Measurements from ENCODE around the gene UMAD1. TPM values are rescaled to one million over a fixed set of nuclear protein-coding genes. Genes with fewer than 3 reads are reported as not detected.
A peak's percentile ranks its signal among the peaks of the same experiment; 100 is the strongest.

Gene UMAD1
- total RNA-seq, 1 donor from 2014 or later: 11.3 TPM

DNA sequence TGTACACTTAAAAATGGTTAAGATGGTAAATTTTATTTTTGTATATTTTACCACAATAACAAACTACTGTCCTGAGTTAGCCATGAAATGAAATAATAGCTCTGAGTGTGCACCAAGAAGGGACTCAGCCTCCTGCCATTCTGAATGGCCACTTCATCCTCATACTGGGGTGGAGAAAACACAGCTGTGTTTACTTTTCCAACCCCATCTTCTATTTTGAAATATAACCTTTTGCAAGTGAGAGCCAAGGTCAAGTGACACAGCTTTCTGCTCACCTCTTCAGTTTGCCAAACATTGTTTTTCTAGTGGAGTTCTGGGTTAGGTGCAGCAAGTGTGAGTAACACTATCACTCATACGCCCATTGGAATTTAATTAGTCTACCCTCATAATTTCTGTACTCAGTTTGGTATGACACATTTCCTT lies 220.7 kb downstream of the UMAD1 start:
- Histone ChIP-seq H3K27me3 (ENCODE audit: control insufficient read depth, insufficient read depth, low read length) (no peaks in the 10 kb centered on the region), H3K36me3 (ENCODE audit: control insufficient read depth, insufficient read depth, low read length) (no peaks in the 10 kb centered on the region), H3K4me3 (ENCODE audit: low read depth, low read length) (no peak overlapping the region)
- TF ChIP-seq, protein P1, sequence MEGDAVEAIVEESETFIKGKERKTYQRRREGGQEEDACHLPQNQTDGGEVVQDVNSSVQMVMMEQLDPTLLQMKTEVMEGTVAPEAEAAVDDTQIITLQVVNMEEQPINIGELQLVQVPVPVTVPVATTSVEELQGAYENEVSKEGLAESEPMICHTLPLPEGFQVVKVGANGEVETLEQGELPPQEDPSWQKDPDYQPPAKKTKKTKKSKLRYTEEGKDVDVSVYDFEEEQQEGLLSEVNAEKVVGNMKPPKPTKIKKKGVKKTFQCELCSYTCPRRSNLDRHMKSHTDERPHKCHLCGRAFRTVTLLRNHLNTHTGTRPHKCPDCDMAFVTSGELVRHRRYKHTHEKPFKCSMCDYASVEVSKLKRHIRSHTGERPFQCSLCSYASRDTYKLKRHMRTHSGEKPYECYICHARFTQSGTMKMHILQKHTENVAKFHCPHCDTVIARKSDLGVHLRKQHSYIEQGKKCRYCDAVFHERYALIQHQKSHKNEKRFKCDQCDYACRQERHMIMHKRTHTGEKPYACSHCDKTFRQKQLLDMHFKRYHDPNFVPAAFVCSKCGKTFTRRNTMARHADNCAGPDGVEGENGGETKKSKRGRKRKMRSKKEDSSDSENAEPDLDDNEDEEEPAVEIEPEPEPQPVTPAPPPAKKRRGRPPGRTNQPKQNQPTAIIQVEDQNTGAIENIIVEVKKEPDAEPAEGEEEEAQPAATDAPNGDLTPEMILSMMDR (IDR thresholded peaks at IDR 0.05; ENCODE audit: insufficient read depth, low read length, severe bottlenecking): no peak
- peak; percentile 97 for DNase-seq (ENCODE audit: low read depth)
- FAIRE-seq: peak; percentile 72

DNA sequence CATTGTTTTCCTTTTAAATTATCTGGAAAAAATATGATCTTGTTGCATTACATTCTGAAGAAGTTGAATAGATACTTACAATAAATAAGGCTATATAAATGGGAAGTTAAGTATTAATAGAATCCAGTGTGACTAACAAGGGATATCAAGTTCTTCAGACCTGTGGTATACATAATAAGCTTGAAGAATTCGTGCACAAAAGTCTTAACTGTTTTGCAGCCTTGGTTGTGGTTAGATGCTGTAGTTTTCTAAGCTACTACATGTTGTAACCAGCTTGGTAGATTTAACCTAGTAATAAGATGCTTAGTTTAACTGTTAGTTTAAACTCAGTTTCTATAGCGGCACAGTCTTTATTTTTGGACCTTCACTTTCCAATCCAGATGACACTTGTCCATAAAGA lies 221.8 kb downstream of the UMAD1 start:
- no peak overlapping the region for H3K4me3 ChIP-seq (ENCODE audit: low read depth, low read length)
- H3K36me3 ChIP-seq (ENCODE audit: control insufficient read depth, insufficient read depth, low read length): no peaks in the 10 kb centered on the region
- TF ChIP-seq, protein P1 (IDR thresholded peaks at IDR 0.05; ENCODE audit: insufficient read depth, low read length, severe bottlenecking): no peak
- DNase-seq (ENCODE audit: low read depth) (peak; percentile 67), FAIRE-seq (no peak)
- no peaks in the 10 kb centered on the region for H3K27me3 ChIP-seq (ENCODE audit: control insufficient read depth, insufficient read depth, low read length)

DNA sequence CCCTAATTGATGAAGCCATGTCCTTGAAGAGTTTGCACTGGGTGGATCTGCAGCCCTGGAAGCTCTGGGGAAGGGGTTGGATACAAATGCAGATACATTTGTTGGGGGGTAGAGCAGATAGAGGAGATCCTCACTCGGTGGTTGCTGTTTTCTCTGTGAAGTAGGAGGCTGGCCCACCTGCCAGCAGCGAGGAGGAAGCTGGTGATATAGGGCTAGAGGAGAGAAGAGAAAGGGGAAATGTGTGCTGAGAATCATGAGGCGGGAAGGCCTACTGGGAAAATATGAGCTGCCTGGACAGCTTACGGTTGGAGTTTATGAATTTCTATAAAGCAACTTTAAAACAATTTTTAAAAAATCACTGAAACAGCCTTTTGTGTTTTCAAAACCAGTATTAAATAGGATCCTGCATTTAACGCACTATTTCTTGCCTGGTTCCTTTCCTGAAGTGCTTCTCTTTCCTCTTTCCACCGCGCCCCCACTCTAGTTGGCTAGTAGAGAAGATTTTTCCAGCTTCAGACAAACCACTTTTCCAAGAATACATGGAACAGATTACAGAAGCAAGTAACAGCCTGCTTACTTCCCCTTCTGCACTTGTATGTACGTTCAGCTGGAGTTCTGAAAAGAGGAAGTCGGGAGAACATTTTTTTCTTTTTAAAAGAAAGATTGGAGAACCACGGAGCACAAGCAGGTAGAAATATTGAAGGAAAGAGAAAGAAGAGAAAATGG lies 227.5 kb downstream of the UMAD1 start:
- TF ChIP-seq, protein P1 (IDR thresholded peaks at IDR 0.05; ENCODE audit: insufficient read depth, low read length, severe bottlenecking): no peak
- peak; percentile 12 for DNase-seq (ENCODE audit: low read depth)
- no peaks in the 10 kb centered on the region for H3K36me3 ChIP-seq (ENCODE audit: control insufficient read depth, insufficient read depth, low read length)
- no peaks in the 10 kb centered on the region for H3K27me3 ChIP-seq (ENCODE audit: control insufficient read depth, insufficient read depth, low read length)
- FAIRE-seq: no peak
- no peak overlapping the region for H3K4me3 ChIP-seq (ENCODE audit: low read depth, low read length)

DNA sequence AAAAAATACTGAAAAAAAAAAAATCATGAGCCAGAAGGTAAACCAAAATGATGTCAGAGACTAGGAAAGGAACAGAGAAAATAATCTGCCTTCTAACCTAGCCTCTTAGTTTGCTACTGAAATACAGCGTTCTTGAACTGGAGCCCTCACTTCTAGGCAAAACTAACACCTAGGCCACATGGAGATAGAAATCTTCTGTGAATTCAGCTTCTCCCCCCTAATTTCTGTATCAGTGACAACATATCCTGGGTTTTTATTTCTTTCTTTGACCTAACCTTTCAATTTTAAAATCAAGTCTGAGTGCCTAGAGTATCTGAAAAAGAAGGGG lies 228.0 kb downstream of the UMAD1 start:
- no peak for DNase-seq (ENCODE audit: low read depth)
- FAIRE-seq: no peak
- H3K27me3 ChIP-seq (ENCODE audit: control insufficient read depth, insufficient read depth, low read length): no peaks in the 10 kb centered on the region
- H3K4me3 ChIP-seq (ENCODE audit: low read depth, low read length): no peak overlapping the region
- no peaks in the 10 kb centered on the region for H3K36me3 ChIP-seq (ENCODE audit: control insufficient read depth, insufficient read depth, low read length)
- TF ChIP-seq, protein P1 (IDR thresholded peaks at IDR 0.05; ENCODE audit: insufficient read depth, low read length, severe bottlenecking): no peak

DNA sequence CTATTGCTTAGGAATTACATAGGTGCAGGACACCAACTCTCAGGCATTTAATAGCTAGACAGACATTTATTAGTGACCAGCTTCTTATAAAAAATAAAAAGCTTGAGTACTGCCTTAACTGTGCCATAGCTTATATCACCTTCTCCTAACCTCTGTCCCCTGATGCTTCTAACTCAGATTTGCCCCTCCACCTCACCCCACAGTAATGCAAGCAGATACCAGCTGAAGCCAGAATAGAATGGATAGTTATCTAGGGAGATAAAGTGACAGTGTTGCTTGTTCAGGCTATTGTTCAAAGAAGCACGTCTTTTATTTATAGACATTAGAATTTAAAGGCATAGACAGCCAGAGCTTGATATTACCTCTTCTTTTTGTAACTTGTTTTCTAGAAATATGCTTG lies 228.5 kb downstream of the UMAD1 start:
- TF ChIP-seq, protein P1 (IDR thresholded peaks at IDR 0.05; ENCODE audit: insufficient read depth, low read length, severe bottlenecking): no peak
- no peak for FAIRE-seq
- H3K27me3 ChIP-seq (ENCODE audit: control insufficient read depth, insufficient read depth, low read length): no peaks in the 10 kb centered on the region
- no peak for DNase-seq (ENCODE audit: low read depth)
- no peaks in the 10 kb centered on the region for H3K36me3 ChIP-seq (ENCODE audit: control insufficient read depth, insufficient read depth, low read length)
- no peak overlapping the region for H3K4me3 ChIP-seq (ENCODE audit: low read depth, low read length)

DNA sequence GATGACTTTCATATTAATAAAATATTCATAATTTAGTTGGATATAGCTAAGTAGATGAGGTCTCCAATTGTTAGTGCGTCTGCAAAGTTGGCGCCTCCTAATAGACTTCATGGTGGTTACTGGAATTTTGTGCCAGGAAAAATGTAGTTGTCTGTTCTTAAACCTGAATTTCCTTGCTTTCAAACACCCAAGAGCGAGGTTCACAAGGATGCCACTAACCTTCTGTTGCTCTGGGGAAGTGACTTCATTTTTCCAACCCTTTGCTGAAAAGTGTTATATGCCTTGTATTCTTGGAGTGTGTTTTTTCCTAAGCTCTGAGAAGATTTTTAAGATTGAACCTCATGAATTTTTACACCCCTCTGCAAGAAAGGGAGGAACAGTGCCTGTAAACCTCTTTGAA lies 229.1 kb downstream of the UMAD1 start:
- Histone ChIP-seq H3K27me3 (ENCODE audit: control insufficient read depth, insufficient read depth, low read length) (no peaks in the 10 kb centered on the region), H3K4me3 (ENCODE audit: low read depth, low read length) (no peak overlapping the region), H3K36me3 (ENCODE audit: control insufficient read depth, insufficient read depth, low read length) (no peaks in the 10 kb centered on the region)
- FAIRE-seq: no peak
- no peak for DNase-seq (ENCODE audit: low read depth)
- TF ChIP-seq, protein P1 (IDR thresholded peaks at IDR 0.05; ENCODE audit: insufficient read depth, low read length, severe bottlenecking): no peak
